Measurements from ENCODE around the gene PFKFB2.

The PFKFB2 gene

DNA sequence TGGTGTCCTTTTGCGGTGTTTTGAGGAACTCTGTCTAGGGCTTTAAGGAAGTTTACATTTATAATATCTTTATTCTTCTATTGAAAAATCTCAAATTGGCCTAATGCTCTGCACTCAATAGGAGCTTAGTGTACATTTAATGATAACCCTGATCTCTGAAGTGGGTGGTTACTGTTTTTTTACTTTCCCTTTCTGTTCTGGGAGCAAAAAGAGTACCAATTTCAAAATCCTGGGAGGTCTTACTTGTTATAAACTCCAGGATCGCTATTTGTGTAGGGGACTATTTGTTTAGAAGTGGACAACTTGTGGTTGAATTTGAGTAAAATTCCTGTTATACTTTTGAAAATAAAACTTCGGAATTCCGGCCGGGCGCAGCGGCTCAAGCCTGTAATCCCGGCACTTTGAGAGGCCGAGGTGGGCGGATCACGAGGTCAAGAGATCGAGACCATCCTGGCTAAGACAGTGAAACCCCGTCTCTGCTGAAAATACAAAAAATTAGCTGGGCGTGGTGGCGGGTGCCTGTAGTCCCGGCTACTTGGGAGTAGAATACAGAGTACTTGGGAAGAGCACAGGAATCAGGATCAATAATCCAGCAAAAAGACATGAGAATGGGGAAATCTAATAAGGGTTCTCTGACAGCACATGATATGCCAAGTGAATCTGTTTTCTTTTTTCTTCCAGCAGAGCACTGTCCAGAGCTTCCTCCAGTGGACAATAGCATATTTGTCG, 36.7 kb downstream of the PFKFB2 start:
- DNase-seq (ENCODE audit: low spot score) = no peak

DNA sequence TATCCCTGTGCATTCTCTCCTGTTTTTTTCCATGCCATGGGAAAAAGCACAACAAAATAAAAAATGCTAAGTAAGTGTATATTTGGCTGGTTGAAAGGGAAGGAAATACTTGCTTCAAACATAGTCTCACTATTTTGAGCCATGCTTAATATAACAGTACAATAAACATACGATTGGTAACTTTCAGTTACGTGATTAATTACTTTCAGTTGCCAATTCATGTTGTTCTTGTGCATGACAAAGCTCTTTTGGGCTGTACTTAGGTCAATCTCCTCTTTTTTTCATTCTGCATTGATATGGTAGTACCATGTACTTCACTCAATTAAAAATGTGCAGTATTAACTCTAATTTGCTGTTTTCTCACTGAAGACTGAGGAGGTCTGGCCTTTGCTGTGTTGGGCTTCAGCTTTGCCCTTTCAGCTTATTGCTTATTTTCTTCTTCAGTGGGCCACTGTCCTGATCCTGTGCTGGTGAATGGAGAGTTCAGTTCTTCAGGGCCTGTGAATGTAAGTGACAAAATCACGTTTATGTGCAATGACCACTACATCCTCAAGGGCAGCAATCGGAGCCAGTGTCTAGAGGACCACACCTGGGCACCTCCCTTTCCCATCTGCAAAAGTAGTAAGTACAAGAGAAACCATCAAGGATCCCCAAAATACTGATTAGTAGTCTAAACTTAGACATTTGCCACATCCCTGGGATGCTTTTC, 38.3 kb downstream of the PFKFB2 start:
- no peak for DNase-seq (ENCODE audit: low spot score)

DNA sequence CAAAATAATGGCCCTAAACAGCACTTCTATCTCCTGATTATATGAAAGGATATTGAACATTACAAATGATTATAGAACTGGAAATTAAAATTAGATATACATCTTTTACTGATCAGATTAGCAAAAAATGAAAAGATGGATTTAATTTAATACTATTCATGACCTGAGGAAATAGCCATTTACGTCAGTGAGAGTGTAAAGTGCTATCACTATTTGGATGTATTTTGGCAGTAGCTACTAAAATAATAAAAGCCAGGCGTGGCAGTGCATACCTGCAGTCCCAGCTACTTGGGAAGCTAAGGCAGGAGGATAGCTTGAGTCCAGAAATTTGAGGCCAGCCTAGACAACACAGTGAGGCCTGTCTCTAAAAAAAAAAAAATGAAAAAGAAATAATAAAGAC, 40.9 kb downstream of the PFKFB2 start:
- DNase-seq (ENCODE audit: low spot score) = no peak

DNA sequence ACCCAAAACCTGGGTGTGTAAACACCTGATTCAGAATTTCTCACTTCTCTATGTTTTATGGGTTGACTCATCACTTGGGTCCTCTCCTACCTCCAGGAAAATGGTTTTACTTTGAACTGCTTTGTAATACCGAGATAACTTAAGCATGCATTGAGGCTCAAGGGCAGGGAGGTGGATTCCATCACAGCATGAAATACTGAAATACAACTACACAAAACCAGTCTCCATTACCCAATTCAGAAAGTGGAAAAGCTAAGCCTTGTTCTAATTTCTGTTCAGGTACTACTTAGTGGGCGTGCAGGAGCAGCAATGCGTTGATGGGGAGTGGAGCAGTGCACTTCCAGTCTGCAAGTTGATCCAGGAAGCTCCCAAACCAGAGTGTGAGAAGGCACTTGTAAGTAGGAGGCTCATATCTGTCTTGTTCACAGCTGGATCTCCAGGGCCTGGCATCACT, 44.8 kb downstream of the PFKFB2 start:
- DNase-seq (ENCODE audit: low spot score) = no peak

DNA sequence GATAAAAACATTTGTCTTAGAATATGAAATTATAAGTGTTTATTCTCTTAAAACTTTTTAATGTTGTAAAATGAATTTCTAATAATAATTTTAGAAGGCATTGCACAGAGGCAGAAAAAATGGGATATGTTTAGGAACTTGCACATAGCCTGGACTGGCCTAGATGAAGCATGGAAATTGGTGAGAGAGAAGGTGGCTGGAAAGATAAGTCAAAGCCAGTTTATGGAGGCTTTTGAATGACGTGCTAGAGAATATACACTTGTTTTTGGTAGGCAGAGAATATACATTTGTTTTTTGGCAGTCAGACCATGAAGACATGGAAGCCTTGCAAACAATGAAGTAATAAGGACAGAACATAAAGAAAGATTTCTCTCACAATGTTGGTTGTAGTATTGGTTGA, 48.6 kb downstream of the PFKFB2 start:
- no peak for DNase-seq (ENCODE audit: low spot score)

DNA sequence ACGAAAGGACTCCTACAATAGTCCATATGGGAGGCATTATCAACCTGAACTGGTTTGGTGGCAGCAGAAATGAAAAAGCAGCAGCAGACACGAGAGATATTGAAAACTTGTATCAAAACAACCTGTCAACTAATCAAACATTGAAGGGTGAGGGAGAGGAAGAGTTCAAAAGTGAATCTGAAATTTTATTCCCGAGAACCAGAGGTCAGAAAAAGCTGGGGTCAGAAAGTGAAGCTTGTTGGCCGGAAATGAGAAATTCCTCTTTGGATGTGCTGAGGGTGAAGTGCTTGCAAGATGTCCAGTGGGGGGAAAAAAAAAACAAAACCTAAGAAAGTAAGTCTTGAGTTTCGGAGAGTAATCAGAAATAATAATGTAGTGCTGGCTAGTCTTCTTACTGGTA, 49.1 kb downstream of the PFKFB2 start:
- DNase-seq (ENCODE audit: low spot score) = no peak

DNA sequence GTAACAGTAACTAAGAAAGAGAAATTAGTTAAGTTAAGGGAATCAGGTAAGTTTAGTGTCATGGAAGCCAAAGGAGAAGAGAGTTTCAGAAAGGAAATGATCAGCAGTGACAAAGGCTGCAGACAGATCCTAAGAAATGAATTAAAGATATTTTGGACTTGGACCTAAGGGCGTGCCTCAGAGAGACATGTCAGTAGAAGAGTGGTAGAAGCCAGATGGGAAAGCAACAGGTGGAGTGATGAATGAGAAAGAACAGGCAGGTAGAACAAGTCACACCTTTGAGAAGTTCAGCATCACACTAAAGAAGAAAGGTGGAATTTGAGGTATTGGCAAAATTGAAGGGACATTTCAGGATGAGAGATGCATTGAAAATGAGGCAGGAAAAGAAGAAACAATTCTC, 49.6 kb downstream of the PFKFB2 start:
- DNase-seq (ENCODE audit: low spot score) = no peak

DNA sequence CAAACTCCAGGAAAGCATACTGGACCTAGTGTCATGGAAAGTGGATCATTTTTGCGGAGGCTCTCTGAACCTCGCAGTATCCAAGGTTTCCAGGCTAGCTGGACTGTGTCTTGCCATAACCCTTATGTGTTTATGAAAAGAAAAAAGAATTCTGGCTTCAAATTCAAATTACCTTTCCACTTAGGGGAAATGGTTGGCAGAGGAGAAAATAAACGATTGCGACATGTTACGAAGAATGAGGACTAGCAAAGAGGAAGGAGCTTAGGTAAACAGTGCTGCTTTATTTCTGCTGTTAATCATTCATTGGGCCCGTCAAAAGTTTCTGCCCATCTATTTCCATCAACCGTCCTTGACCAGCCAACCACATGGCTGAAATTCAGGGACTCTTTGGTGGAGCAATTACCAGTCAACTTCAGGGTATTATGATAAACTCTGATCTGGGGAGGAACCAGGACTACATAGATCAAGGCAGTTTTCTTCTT, 50.9 kb downstream of the PFKFB2 start, which contains the start of gene C4BPA:
TSS of gene C4BPA (plus strand) at position 342 of the 482 bp plus-strand sequence. CDS start 8,793 bp downstream, outside the sequence.
- DNase-seq (ENCODE audit: low spot score) = peak; percentile 11

DNA sequence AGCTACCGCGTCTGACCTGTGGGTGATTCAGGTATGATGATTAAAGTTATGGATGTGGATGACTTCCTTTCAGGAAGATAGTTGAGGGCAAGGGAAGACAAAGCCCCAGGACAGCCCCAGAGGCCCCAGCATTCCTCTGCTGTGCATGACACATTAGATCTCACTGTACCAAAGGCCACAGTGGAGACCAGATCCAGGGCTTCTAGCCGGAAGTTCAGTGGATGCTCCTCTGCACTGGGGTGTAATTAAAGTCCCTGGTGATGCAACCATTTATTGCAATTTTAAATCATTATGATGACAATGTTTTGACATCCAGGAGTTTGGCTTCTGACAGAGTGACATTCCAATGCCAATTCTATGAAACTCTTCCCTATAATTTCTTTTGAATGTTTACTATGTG, 55.9 kb downstream of the PFKFB2 start:
- no peak for DNase-seq (ENCODE audit: low spot score)

DNA sequence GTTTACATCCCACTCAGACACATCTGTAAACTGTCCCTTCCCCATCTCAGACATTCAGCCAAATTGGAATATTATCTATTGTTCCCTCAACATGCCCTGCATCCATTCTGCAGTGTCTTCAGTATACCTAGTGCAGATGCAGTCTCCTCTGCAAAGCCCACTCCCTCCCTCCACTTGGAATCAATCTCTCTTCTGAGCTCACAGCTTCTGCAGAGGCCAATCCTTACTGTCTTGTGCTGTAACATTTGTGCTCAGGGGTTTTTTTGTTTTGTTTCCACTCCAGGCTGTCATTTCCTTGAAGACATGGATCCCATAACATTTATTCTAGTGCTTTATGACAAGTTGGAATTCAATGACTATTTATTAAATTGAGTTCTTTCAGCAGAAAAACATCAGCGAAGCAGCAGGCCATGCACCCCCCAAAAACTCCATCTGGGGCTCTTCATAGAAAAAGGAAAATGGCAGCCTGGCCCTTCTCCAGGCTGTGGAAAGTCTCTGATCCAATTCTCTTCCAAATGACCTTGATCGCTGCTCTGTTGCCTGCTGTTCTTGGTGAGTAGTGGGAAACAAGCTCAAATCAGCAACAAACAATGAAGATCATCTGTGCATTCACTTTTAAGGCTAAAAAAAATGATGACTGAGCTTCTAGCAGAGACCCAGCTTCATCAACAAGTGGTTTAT, 59.7 kb downstream of the PFKFB2 start:
- DNase-seq (ENCODE audit: low spot score) = no peak

DNA sequence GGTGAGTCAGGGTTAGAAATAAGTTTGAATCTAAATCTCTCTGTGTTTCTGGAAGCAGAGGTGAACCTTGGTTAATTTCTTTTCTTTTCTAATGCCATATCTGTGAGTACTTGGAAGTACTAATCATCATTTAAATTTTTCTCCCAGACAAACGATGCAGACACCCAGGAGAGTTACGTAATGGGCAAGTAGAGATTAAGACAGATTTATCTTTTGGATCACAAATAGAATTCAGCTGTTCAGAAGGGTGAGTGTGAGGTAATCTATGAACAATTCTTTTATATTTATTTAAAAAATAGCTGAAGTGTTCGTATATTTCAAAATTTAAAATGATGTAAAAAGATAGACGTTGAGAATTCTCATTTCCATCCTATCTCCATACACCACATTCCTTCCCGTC, 62.2 kb downstream of the PFKFB2 start:
- DNase-seq (ENCODE audit: low spot score) = no peak

DNA sequence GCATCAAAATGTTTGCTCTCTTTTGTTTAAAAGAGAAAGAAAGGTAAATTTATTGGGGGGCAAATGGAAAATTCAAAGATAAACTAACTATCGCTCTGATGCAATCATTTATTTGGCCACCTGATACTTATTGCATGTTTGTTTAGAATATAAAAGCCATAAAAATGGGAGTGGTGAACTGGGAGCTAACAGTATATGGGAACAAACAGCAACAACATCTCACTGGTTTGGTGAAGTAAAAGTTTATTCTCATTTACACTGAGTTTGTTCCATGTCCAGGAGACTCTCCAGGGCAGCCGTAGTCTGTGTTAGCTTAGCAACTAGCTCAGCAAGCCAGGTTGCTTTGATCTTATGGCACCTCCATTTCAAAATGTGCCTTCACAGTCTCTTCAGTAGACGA, 71.3 kb downstream of the PFKFB2 start:
- no peak for DNase-seq (ENCODE audit: low spot score)

DNA sequence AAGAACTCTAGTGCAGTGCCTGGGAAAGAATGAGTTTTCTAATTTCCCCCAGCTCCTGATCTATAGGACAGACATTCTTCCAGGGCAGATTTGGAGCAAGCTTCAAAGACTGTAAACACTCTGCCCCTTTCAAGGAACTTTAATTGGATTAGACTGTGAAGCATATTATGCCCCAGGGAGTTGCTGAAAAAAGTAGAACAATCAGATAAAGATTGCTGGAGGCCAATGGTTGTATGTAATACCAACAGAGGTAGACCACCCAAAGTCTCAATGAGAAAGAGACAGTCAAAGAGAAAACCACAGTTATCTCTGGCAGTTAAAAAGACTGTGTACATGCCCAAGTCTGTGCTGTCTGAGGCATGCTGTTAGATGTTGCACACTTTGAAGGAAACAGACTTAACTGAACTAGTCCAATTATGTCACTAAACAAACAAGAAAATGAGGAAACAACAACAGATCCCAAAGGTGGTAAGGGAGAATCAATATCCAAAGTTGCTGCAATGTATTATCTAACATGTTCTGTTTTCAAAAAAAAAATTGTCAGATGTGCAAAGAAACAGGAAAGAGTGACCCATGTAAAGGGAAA, 75.4 kb downstream of the PFKFB2 start:
- no peak for DNase-seq (ENCODE audit: low spot score)

DNA sequence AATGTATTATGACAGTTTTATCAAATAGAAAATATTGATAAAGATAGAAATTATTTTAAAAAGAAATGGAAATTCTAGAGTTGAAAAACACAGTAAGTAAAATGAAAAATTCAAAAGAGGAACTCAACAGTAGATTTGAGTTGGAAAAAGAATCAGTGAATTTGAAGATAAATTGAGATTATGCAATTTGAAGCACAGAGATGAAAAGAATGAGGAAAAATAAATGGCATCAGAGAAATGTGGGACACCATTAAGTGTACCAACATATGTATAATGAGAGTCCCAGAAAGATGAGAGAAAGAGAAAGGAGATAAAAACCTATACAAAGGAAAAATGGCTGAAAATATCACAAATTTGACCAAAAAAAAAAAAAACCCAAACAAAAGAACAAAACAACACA, 76.0 kb downstream of the PFKFB2 start:
- DNase-seq (ENCODE audit: low spot score) = no peak
